Nephron (organoid): Measurements from ENCODE around the gene TFEC.

Source experiments
- H3K27ac Mint-ChIP-seq, 3 experiments: 2 replicates each; pipeline ENCODE4 v1.8.0; 2020; ENCODE audit warnings: mixed read lengths in 3 of 3, mild to moderate bottlenecking in 2 of 3, moderate library complexity in 1 of 3
- H3K27me3 Mint-ChIP-seq: 2 replicates; pipeline ENCODE4 v1.8.0; 2021; ENCODE audit warnings: low read depth, mild to moderate bottlenecking, moderate library complexity, mixed read lengths
- H3K36me3 Mint-ChIP-seq: 2 replicates; pipeline ENCODE4 v1.8.0; 2020; ENCODE audit warnings: low read depth, mixed read lengths
- H3K4me1 Mint-ChIP-seq: 2 replicates; pipeline ENCODE4 v1.8.0; 2020; ENCODE audit warnings: mixed read lengths
- H3K4me3 Mint-ChIP-seq, 3 experiments: 2 replicates each; pipeline ENCODE4 v1.8.0; 2020; ENCODE audit warnings: mild to moderate bottlenecking in 3 of 3, mixed read lengths in 3 of 3, moderate library complexity in 2 of 3
- H3K9me3 Mint-ChIP-seq: 2 replicates; pipeline ENCODE4 v1.8.0; 2020; ENCODE audit warnings: mixed read lengths
- TF ChIP-seq, protein P1 (sequence below), 3 experiments: fragments of 200-600 bp; sonication (generic); IDR thresholded peaks; one replicate each; pipeline ENCODE4 v1.5.0; 2021; ENCODE audit warnings: antibody characterized with exemption in 3 of 3; ENCODE audit not compliant: unreplicated experiment in 3 of 3

TFEC gene

GRCh38 chr7:115924411-115924810 lies 106.2 kb downstream of the TFEC start:
- Mint-ChIP-seq H3K27me3 (peaks cover 4% of the 10 kb centered on the region), H3K27ac (peak overlapping the region; percentile 64 to 77 (median 69)), H3K36me3 (no peaks in the 10 kb centered on the region), H3K4me3 (no peak overlapping the region), H3K4me1 (peaks cover 5% of the 10 kb centered on the region), H3K9me3 (peaks cover 4% of the 10 kb centered on the region)
- TF ChIP-seq, protein P1, sequence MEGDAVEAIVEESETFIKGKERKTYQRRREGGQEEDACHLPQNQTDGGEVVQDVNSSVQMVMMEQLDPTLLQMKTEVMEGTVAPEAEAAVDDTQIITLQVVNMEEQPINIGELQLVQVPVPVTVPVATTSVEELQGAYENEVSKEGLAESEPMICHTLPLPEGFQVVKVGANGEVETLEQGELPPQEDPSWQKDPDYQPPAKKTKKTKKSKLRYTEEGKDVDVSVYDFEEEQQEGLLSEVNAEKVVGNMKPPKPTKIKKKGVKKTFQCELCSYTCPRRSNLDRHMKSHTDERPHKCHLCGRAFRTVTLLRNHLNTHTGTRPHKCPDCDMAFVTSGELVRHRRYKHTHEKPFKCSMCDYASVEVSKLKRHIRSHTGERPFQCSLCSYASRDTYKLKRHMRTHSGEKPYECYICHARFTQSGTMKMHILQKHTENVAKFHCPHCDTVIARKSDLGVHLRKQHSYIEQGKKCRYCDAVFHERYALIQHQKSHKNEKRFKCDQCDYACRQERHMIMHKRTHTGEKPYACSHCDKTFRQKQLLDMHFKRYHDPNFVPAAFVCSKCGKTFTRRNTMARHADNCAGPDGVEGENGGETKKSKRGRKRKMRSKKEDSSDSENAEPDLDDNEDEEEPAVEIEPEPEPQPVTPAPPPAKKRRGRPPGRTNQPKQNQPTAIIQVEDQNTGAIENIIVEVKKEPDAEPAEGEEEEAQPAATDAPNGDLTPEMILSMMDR (IDR thresholded peaks at IDR 0.05; ENCODE audit: unreplicated experiment in 3 of 3) = no peak

DNA sequence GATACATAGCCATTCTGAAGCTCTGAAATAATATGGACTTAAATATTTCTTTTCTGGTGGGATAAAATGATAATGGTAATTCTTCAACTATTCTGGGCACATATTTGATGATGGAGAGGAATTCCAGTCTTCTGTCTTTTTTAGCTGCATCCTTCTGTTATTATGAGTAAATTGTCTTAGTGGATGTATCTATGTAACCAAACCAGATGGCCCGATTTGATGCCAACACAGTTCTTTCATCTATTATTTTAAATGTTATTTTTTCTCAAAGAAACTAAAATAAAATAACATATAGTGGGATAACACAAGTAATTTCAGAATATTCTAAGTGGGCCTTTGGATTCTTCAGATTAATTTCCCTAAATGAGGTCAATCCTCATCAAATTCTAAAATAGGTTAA lies 110.2 kb downstream of the TFEC start:
- no peak overlapping the region for H3K4me3 Mint-ChIP-seq
- H3K27me3 Mint-ChIP-seq = no peaks in the 10 kb centered on the region
- no peaks in the 10 kb centered on the region for H3K36me3 Mint-ChIP-seq
- no peak overlapping the region for H3K27ac Mint-ChIP-seq
- TF ChIP-seq, protein P1 (IDR thresholded peaks at IDR 0.05; ENCODE audit: unreplicated experiment in 3 of 3) = no peak
- no peaks in the 10 kb centered on the region for H3K9me3 Mint-ChIP-seq
- peaks cover 5% of the 10 kb centered on the region for H3K4me1 Mint-ChIP-seq

- Mint-ChIP-seq H3K36me3 (no peaks in the 10 kb centered on the region), H3K27me3 (peaks cover 8% of the 10 kb centered on the region), H3K4me3 (no peak overlapping the region), H3K27ac (no peak overlapping the region), H3K4me1 (peaks cover 15% of the 10 kb centered on the region), H3K9me3 (no peaks in the 10 kb centered on the region)
- TF ChIP-seq, protein P1 (IDR thresholded peaks at IDR 0.05; ENCODE audit: unreplicated experiment in 3 of 3) = no peak
These were observed 115.6 kb downstream of the TFEC start for GRCh38 chr7:115914951-115915350.

- H3K4me1 Mint-ChIP-seq = peaks cover 15% of the 10 kb centered on the region
- H3K27me3 Mint-ChIP-seq = peaks cover 8% of the 10 kb centered on the region
- H3K36me3 Mint-ChIP-seq = no peaks in the 10 kb centered on the region
- no peaks in the 10 kb centered on the region for H3K9me3 Mint-ChIP-seq
- TF ChIP-seq, protein P1 (IDR thresholded peaks at IDR 0.05; ENCODE audit: unreplicated experiment in 3 of 3) = no peak
- H3K27ac Mint-ChIP-seq = no peak overlapping the region
- H3K4me3 Mint-ChIP-seq = no peak overlapping the region
These were observed 119.1 kb downstream of the TFEC start for GRCh38 chr7:115911465-115911864.

DNA sequence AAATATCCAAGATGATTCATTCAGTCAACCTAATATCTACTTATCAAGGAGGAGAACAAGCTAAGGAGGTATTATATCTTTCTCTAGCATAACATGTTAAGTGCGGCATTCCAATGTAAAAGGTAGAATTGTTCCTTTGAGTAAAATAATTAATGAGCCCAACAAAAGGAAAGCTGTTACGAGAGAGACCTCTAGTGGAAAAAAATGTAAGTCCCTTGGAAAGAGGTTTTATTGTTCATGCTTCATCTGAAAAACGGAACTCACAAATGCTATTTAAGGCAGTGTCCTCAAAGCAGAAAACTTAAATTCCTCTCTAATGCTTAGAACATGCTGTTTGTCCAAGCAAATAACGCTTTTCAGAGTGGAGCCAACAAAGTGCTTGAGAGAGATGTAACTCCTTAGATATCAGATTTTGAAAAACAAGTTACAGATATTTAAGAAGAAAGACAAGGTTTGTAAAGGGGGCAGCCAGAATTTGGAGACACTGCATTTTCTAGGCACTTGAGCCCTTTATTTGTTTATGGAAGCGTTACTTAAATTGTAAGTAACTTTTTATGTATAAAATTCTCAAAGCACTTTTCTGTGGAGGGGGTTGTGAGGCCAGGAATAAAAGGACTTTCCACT lies 119.9 kb downstream of the TFEC start:
- H3K4me3 Mint-ChIP-seq = peak overlapping the region in 1 of 3 experiments; percentile 11
- H3K27ac Mint-ChIP-seq = peak overlapping the region in 2 of 3 experiments; percentile 43 to 53
- TF ChIP-seq, protein P1 (IDR thresholded peaks at IDR 0.05; ENCODE audit: unreplicated experiment in 3 of 3) = peak; percentile 77 to 86 (median 78)
- H3K4me1 Mint-ChIP-seq = peaks cover 15% of the 10 kb centered on the region
- peaks cover 8% of the 10 kb centered on the region for H3K27me3 Mint-ChIP-seq
- no peaks in the 10 kb centered on the region for H3K9me3 Mint-ChIP-seq
- no peaks in the 10 kb centered on the region for H3K36me3 Mint-ChIP-seq

DNA sequence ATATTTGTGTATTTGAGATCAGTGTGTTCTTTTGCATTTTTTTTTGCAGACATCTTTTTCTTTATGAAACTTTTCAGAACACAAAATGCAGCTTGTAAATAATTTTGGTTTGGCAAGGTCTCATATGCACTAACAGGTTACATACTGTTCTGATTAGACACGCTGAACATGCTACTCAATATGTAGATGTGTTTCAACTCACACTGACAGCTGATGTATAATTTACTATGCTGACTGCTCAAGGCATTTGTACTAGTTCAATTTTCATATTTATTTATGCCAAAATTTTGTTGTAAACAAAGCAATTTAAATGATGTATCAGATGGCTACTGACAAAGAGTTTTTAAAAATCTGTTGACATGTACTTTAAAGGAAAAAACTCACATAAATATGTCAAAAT lies 123.8 kb downstream of the TFEC start:
- Mint-ChIP-seq H3K9me3 (no peaks in the 10 kb centered on the region), H3K4me3 (no peak overlapping the region), H3K4me1 (peaks cover 11% of the 10 kb centered on the region), H3K27me3 (no peaks in the 10 kb centered on the region), H3K27ac (no peak overlapping the region), H3K36me3 (no peaks in the 10 kb centered on the region)
- TF ChIP-seq, protein P1 (IDR thresholded peaks at IDR 0.05; ENCODE audit: unreplicated experiment in 3 of 3) = no peak
